ENCODE measurements around the gene TOR1AIP2.
A peak's percentile ranks its signal among the peaks of the same experiment; 100 is the strongest.

Gene TOR1AIP2

DNA sequence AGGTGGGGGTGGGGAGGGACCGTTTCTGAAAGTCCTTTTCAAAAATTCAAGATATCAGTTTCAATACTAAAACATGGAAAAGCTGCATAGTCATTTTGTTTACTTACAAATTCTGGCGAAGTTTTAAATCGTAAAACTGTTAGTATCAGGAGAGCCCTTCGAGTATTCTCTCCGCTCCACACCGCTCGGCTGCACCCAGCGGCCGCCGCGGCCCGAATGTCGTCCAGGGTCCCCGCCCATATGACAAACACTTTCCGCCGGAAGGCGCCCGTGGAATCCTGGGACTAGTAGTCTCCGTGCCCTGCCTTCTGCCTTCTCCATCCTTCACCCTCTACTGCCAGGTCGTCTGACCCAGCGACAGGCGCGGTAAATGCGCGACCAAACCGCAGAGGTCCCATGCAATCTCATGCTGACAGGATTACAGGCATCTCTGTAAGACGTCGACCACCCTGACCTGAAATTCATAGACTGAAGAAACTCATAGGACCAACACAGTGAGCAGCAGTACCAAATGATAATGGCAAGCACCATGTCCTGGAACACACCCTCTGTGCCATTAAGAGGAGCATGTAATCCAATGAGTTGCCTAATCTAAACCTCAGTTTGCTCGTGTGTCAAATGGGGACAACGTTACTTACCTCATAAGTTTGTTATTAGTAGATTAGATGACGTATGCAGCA is at the start of gene TOR1AIP2:
TOR1AIP2 (minus strand) TSS at position 218 of the 680 bp plus-strand sequence. CDS start 25,138 bp downstream, outside the sequence.
- peak; percentile 56 for DNase-seq (ENCODE audit: insufficient read length, low spot score)
- peak; percentile 90 for FAIRE-seq

DNA sequence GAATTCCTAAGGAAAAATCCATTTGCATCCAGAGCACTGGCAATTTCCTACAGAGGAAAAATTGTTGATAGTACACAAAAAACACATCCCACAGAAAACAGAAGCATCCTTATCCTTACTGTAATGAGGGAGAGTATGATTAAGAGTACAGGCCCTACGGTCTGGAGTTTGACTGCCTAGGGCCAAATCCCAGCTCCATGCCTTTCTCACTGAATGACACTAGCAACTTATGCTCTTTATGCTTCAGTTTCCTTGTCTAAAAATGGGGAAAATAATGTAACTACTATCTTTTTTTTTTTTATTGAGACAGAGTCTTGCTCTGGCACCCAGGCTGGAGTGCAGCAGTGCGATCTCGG is 49.2 kb upstream of the TOR1AIP2 start:
- no peak for FAIRE-seq
- DNase-seq (ENCODE audit: insufficient read length, low spot score), result no peak

DNA sequence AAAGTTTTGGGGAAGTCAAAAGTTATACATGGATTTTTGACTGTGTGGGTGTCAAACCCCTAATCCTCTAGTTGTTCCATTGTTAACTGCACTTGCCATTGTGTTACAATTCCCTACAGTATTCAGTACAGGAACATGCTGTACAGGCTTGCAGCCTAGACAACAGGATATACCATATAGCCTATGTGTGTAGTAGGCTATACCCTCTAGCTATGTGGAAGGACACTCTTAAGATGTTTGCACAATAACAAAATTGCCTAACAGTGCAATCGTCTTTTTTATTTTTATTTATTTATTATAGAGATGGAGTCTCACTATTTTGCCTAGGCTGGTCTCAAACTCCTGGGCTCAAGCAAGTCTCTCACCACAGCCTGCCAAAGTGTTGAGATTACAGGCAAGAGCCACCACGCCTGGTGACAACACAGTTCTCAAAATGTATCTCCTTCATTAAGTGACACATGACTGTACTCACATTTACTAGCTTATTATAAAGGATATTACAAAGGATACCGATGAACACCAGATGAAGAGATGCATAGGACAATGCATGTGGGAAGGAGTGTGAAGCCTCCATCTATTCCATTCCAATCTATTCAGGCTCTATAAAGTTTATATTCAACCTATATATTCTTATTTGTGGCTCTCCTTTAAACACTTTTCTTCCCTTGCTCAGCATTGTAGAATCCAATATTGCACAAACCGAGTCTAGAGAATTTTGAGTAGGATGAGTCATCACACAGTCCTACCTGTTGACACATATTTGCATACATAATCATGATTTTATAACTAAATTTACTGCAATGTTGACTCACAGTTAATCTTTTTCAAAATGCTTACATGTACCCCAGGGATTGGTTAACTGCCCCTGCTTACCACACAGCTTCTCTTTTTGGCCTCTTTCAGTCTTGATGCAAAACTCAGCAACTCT is 48.6 kb upstream of the TOR1AIP2 start:
- no peak for FAIRE-seq
- no peak for DNase-seq (ENCODE audit: insufficient read length, low spot score)

DNA sequence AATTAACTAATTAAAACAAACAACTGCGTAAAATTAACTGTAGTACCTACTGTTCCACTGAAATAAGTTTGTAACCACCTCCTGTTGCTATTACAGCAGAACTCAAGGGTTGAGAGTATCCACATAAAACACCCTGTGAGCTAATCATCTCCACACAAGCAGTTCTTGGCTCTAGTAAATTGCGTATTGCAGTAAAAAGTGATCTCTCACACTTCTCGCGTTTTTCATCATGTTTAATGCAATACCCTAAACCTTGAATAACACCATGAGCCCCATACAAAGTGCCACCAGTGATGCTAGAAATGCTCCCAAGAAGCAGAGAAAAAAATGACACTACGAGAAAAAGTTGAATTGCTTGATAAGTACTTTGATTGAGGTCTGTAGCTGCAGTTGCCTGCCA is 47.7 kb upstream of the TOR1AIP2 start:
- FAIRE-seq, result no peak
- DNase-seq (ENCODE audit: insufficient read length, low spot score), result no peak

DNA sequence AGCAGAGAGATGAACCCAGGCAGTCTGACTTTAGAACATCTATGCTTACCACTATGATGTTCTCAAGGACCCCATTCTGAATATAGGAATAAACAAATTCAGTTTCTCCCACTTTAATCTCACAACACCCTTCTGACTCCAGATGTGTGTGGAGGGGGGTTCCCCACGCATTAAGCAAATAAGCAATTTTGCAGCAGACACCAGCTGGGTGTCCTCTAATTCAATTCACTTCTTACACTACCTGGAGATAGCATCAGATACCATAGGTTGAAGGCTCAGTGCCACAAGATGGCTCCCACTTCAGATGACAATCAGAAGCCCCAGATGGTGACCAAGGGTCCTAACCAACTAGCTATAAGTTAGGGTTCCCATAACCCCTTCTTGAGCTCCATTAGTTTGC is 46.7 kb upstream of the TOR1AIP2 start:
- DNase-seq (ENCODE audit: insufficient read length, low spot score), result no peak
- FAIRE-seq, result no peak

DNA sequence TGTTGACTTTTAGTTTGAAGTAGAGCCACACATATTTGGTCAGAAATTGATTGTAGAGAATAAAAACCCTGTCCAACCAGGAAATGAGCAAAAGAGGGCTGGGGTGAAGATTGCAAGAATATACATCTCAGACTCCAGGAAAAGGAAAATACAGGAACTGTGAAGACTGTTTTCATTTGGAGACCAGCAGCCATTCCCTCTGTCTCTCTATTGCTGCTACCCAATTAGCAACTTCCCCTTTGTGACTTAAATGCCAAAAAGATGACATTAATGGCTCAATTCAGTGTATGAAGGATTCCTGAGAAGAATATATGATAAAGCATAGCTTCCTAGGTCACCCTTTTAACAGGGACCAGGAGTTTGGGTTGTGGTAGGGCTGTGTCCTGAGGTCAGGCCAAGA is 45.4 kb upstream of the TOR1AIP2 start:
- FAIRE-seq (no peak), DNase-seq (ENCODE audit: insufficient read length, low spot score) (no peak)

DNA sequence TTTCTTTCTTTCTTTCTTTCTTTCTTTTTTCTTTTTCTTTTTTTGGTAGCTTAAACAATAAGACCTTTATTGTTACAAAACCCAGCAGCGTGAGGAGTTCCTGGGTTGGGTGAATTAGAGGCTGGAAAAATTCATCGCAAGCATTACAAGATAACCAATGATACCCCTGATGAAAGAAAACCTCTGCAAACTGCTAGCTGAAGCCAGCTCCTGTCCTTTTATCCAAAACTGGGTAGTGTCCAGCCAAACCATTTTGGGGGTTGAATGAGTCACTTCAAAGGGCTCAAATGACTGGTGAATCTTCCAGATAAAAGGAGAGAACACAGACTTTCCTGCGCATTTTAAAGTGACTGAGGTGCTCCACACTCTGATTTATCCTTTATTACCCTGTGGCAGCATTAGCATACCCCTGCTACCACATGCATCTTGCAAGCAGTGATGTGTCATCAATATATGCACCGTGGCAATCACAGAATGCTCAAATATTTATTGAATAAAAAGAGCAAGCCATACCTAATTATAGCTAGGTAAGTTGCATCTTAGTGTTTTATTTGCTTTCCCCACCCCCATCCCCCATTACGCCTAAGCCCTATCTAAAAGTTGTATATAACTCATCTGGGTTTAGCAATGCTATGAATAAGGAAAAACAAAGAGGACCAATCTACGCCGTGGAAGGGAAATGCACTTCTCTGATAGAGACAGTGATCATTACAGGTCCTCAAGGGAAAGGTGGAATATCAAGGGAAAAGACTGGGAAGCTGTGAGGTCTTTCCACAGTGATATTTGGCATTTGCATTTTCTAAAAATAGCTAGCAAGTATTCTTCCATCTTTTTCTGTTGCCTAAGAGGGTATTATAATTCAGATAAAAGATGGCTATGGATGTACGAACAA is 44.6 kb upstream of the TOR1AIP2 start:
- FAIRE-seq, result no peak
- DNase-seq (ENCODE audit: insufficient read length, low spot score), result no peak

DNA sequence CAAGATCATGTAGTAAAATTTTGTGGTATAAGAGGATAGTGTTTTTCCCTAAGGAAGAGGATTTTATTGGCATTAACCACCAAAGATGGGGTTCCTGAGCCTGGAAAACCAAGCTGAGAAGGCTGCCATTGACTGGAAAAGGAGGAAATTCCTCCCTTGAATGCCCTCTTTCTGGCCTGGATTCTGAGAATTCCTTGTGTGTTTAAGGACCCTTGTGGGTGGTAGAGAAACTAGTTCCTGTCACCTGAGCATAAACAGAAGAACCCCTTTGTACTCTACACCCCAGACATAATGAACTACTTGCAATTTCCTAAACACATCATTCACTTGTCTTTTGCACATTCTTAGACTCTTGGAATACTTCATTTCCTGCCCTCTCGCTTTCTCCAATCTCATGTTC is 43.9 kb upstream of the TOR1AIP2 start:
- DNase-seq (ENCODE audit: insufficient read length, low spot score), result no peak
- FAIRE-seq, result no peak

DNA sequence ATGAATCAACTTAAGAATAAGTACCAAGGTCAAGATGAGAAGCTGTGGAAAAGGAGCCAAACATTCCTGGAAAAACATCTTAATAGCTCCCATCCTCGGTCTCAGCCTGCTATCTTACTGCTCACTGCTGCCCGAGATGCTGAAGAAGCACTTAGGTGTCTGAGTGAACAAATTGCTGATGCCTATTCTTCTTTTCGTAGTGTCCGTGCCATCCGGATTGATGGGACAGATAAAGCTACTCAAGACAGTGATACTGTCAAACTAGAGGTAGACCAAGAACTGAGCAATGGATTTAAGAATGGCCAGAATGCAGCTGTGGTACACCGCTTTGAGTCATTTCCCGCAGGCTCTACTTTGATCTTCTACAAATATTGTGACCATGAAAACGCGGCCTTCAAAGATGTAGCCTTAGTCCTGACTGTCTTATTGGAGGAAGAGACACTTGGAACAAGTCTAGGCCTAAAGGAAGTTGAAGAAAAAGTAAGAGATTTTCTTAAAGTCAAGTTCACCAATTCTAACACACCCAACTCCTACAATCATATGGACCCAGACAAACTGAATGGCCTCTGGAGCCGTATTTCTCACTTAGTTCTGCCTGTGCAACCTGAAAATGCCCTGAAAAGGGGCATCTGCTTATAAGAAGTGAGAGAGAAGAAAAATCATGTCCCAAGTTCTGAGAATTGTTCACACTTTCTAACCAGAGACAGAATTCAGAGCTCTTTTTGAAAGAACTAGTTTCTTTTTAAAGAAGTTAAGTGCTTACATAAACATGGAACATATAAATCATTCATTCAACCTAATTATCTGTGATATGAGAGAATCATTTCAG is 40.2 kb upstream of the TOR1AIP2 start:
- DNase-seq (ENCODE audit: insufficient read length, low spot score), result no peak
- FAIRE-seq, result no peak

DNA sequence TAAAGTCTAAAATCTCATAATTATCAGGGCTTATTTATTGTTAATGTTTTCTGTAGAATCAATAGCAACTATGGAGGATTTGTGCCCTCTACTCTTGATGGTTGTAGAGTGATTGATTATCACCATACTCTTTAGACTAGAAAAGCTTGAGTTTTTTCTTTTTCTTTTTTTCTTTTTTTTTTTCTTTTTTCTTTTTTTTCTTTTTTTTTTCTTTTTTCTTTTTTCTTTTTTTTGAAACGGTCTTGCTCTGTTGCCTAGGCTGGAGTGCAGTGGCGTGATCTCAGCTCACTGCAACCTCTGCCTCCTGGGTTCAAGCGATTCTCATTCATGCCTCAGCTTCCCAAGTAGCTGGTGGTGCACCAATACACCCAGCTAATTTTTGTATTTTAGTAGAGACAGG is 34.2 kb upstream of the TOR1AIP2 start:
- FAIRE-seq (no peak), DNase-seq (ENCODE audit: insufficient read length, low spot score) (no peak)

DNA sequence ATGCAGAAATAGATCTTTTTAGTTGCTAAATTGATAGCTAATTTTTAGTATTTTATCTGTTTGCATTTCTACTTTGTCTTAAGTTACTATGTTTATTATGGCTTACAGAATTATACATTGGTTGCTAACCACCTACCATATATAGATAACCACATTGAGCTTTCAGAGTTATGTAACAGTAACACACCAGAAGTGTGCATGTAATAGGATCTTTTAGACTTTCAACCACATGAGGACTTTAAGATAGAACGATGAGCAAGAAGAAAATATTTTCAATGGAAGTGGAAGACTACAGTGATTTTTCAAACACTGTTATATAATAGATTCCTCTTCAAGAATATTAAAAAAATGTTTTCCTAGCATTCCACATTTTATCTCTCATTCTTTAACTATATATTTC is 33.3 kb upstream of the TOR1AIP2 start:
- FAIRE-seq (no peak), DNase-seq (ENCODE audit: insufficient read length, low spot score) (no peak)

DNA sequence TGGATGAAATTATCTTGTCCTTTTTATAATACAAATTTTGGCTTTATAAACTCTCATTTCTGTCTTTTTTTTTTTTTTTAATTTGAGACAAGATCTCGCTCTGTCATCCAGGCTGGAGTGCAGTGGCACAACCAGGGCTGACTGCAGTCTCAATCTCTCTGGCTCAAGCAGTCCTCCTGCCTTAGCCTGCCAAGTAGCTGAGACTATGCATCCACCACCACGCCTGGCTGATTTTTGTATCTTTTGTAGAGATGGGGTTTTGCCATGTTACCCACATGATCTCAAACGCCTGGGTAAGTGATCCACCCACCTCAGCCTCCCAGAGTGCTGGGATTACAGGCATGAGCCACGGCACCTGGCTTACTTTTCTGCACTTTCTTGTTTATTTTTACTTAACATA is 12.0 kb upstream of the TOR1AIP2 start:
- FAIRE-seq (no peak), DNase-seq (ENCODE audit: insufficient read length, low spot score) (no peak)

DNA sequence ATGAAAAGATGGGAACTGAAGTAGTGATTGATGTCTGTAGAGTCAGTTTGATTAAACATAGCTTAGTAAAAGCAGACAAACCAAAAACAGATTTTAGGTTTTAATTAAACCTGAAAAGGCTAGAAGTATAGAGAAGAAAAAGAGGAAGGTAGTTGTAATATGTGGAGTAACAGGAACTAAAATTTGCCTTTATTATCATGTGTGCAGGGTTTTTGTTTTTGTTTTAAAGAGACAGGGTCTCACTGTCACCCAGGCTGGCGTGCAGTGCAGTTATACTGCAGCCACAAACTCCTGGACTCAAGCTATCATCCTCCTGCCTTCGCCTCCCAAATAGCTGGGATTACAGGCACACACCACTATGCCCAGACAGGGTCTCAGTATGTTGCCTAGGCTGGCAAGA is 10.5 kb upstream of the TOR1AIP2 start:
- no peak for DNase-seq (ENCODE audit: insufficient read length, low spot score)
- no peak for FAIRE-seq

DNA sequence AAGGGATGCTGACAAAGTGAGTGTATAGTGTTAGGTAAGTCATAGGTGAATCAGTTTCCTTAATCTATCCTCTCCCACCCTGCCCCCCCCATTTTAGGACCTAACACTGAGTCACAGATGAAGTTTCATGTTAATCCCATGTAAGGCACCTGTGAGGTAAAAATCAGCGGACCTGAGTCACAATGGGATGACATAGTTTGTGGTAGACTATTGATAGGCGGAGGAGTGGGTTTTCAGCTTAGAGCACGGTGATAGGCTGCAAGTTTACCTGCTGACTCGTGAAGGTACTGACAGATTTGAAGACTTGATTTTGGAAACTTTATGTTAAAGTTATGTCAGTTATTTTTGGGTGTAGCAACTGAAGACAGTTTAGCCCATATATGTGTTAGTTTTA is 6.1 kb upstream of the TOR1AIP2 start:
- DNase-seq (ENCODE audit: insufficient read length, low spot score) (no peak), FAIRE-seq (peak; percentile 54)

DNA sequence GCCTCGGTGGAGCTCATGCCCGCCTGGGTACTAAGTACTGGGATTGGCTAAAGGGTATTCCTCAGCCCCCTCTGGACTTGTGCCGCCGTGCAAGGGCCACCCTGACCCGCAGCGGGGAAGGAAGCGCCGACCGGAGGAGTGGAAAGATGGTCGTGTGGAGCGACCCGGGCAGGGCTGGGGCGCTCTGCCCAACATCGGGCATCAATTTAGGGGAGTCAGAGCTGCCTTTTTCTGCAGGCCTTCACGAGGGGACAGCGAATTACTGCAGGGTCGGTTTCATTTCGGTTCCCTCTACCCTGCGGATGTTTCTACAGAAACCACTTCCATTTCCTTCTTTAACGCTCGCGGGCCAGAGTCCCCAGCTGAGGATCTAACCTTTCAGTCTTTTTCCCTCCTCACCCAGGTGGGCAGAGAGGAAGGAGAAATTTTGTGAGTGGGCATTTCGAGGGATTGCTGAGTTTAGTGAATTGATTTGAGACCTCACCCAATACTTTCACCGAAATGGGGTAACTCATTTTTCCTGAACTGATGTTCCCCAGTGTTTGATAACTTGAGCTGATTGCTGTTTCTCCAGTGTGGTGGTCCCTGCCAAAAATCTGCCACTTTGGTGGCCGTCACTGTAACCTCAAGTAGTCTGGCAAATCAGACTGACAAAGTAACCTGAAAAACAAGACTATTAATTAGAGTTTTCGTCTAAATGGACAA is 5.6 kb upstream of the TOR1AIP2 start:
- DNase-seq (ENCODE audit: insufficient read length, low spot score) (no peak), FAIRE-seq (no peak)

DNA sequence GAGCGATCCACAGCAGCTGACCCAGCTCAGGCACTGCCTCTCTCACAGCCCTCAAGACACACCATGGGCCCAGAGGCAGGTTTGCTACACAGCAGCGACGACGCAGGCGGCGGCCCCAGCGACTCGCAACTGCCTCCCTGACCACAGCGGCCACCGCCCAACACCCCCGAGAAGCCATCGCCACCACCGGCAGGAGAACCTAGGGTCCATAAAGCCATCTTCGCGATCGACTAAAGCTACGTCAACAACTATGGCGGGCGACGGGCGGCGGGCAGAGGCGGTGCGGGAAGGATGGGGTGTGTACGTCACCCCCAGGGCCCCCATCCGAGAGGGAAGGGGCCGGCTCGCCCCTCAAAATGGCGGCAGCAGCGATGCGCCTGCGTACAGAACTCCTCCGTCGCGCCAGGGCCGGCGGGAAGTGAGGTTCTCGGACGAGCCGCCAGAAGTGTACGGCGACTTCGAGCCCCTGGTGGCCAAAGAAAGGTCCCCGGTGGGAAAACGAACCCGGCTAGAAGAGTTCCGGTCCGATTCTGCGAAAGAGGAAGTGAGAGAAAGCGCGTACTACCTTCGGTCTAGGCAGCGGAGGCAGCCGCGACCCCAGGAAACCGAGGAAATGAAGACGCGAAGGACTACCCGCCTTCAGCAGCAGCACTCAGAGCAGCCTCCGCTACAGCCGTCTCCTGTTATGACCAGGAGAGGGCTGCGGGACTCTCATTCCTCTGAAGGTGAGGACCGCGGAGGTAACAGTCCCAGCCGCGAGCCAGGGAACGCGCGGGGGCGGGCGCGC is 4.8 kb upstream of the TOR1AIP2 start, which contains the start of gene TOR1AIP1:
TOR1AIP1 (plus strand) TSS at position 33 of the 787 bp plus-strand sequence; CDS start at position 251, 218 bp downstream.
- DNase-seq (ENCODE audit: insufficient read length, low spot score) (peak; percentile 56), FAIRE-seq (peak; percentile 91)

DNA sequence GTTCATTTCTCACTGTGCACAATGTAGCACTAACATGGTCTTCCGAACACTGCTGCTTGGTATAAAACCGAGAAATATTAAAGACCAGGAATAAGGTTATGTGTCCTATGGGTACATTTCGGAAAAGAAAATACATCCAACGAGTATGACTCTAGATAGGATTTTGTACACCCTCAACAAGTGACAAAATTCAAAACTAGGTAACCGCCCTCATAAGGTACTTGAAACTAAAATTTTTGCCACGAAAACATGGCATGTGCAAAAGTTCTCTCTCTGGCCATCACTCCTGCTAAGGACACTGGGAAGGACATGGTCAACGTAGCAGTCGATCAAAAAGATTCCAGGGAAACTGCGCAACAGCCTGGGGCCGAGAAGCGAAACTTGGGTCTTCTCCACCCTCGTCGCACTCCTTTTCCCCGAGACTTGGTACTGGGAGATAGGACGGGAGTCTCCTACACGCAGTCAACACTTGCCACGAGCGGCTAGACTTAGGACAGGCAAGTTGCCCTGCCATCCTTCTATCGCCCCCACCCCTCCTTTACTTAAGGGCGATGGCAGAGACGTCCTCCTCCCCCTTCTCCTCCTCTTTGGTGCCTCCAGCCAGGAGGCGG is 4.1 kb upstream of the TOR1AIP2 start:
- FAIRE-seq, result no peak
- no peak for DNase-seq (ENCODE audit: insufficient read length, low spot score)

DNA sequence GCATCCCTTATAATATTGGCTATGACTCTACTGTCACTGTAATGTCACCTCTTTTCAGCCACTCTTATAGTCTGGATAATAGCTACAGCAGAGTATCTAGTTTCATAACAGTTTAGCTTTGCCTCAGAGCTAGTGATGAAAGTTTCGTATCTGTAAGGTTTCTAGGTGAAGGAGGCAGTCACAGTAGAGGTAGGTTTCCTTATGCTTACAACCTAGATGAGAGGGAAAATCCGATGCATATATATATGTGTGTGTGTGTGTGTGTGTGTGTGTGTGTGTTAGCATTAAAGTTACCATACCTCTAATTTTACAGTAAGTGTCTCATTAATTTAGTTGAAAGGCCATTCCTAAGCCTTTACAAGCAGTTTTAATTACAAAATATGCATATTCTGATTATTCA is 2.2 kb upstream of the TOR1AIP2 start:
- no peak for DNase-seq (ENCODE audit: insufficient read length, low spot score)
- no peak for FAIRE-seq
